Natural killer cell (primary cell): ENCODE measurements around the gene CSNK2A1. TPM values are rescaled to one million over a fixed set of nuclear protein-coding genes. Genes with fewer than 3 reads are reported as not detected.
A peak's percentile ranks its signal among the peaks of the same experiment; 100 is the strongest.

Source experiments
- ATAC-seq, 3 donors: fragments of 150-1000 bp in 2 of 3; fragments of 200-7000 bp in 1 of 3; cut with Tn5 transposase; 1 replicate in 1 of 3; 2 replicates in 2 of 3; pipeline ENCODE4 v1.10.0; 2021; ENCODE audit warnings: mild to moderate bottlenecking in 2 of 3, moderate library complexity in 2 of 3
- DNase-seq, 2 donors: peaks; one replicate each; pipeline versions ENCODE4 v3.0.0 to v3.0.0-alpha.2; 2013 to 2021; ENCODE audit warnings: mixed read lengths in 1 of 2
- H3K27ac ChIP-seq: one replicate; pipeline ENCODE4 v1.5.1; 2013; ENCODE audit warnings: mild to moderate bottlenecking, low read length
- H3K27me3 ChIP-seq: one replicate; pipeline ENCODE4 v1.6.1; 2013; ENCODE audit warnings: low read length; ENCODE audit not compliant: control insufficient read depth, insufficient read depth
- H3K36me3 ChIP-seq: one replicate; pipeline ENCODE4 v1.6.1; 2013; ENCODE audit warnings: low read length; ENCODE audit not compliant: control insufficient read depth, insufficient read depth
- H3K4me1 ChIP-seq: one replicate; pipeline ENCODE4 v1.6.1; 2013; ENCODE audit warnings: low read length; ENCODE audit not compliant: control insufficient read depth, insufficient read depth
- H3K4me3 ChIP-seq: one replicate; pipeline ENCODE4 v1.5.1; 2013; ENCODE audit warnings: low read length
- H3K9me3 ChIP-seq: one replicate; pipeline ENCODE4 v1.6.1; 2013; ENCODE audit warnings: low read length; ENCODE audit not compliant: control insufficient read depth, insufficient read depth
- H3K27ac Mint-ChIP-seq, 2 donors: one replicate each; pipeline ENCODE4 v1.8.0; 2022; ENCODE audit warnings: mild to moderate bottlenecking in 2 of 2, mixed read lengths in 2 of 2, moderate library complexity in 1 of 2
- H3K27me3 Mint-ChIP-seq, 2 donors: one replicate each; pipeline ENCODE4 v1.8.0; 2022; ENCODE audit warnings: low read depth in 2 of 2, mixed read lengths in 2 of 2
- H3K36me3 Mint-ChIP-seq: one replicate; pipeline ENCODE4 v1.8.0; 2022; ENCODE audit warnings: mixed read lengths
- H3K4me1 Mint-ChIP-seq, 2 donors: one replicate each; pipeline ENCODE4 v1.8.0; 2022; ENCODE audit warnings: mixed read lengths in 2 of 2
- H3K4me3 Mint-ChIP-seq: one replicate; pipeline ENCODE4 v1.8.0; 2022; ENCODE audit warnings: mild to moderate bottlenecking, moderate library complexity, mixed read lengths
- H3K9me3 Mint-ChIP-seq, 2 donors: one replicate each; pipeline ENCODE4 v1.8.0; 2022; ENCODE audit warnings: mixed read lengths in 2 of 2
- WGBS: methylation state at CpG from one replicate; pipeline ENCODE4 v1.1.7; 2013; ENCODE audit warnings: missing lambda C conversion rate; ENCODE audit not compliant: insufficient coverage; 5-methylcytosine and 5-hydroxymethylcytosine counted together
- intact Hi-C: fragments of 100-400 bp; cut with micrococcal nuclease; formaldehyde crosslinking; loops from one replicate; pipeline ENCODE4 v1.14.2; 2022
- total RNA-seq, 4 donors: library from RNA; stranded (reverse); fragments of 120-200 nt in 1 of 4; gene quantifications; one replicate each; pipeline versions ENCODE4 v1.2.3 to v1.2.4, GENCODE V29; 2013 to 2022
- TF ChIP-seq, protein P1 (sequence below): fragments of 200-600 bp; IDR thresholded peaks from one replicate; pipeline ENCODE4 v1.8.0; 2022; ENCODE audit warnings: antibody characterized with exemption

The CSNK2A1 gene
- total RNA-seq, 3 donors from 2014 or later (not counting 1 experiment from before 2014, with no cell fraction given), result 88.8 to 92.6 (median 88.9) TPM

- Mint-ChIP-seq H3K4me3 (no peak overlapping the region), H3K27ac (peak overlapping the region in 1 of 2 donors; percentile 86), H3K36me3 (no peaks in the 10 kb centered on the region), H3K4me1 (peaks cover 50 to 68% of the 10 kb centered on the region in 2 donors), H3K9me3 (no peaks in the 10 kb centered on the region), H3K27me3 (no peaks in the 10 kb centered on the region)
- peaks cover 78% of the 10 kb centered on the region for H3K4me1 ChIP-seq
- H3K27me3 ChIP-seq, result no peaks in the 10 kb centered on the region
- TF ChIP-seq, protein P1, sequence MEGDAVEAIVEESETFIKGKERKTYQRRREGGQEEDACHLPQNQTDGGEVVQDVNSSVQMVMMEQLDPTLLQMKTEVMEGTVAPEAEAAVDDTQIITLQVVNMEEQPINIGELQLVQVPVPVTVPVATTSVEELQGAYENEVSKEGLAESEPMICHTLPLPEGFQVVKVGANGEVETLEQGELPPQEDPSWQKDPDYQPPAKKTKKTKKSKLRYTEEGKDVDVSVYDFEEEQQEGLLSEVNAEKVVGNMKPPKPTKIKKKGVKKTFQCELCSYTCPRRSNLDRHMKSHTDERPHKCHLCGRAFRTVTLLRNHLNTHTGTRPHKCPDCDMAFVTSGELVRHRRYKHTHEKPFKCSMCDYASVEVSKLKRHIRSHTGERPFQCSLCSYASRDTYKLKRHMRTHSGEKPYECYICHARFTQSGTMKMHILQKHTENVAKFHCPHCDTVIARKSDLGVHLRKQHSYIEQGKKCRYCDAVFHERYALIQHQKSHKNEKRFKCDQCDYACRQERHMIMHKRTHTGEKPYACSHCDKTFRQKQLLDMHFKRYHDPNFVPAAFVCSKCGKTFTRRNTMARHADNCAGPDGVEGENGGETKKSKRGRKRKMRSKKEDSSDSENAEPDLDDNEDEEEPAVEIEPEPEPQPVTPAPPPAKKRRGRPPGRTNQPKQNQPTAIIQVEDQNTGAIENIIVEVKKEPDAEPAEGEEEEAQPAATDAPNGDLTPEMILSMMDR, result no peak
- no peak for DNase-seq
- ATAC-seq, result no peak
- H3K27ac ChIP-seq, result no peak overlapping the region
- H3K36me3 ChIP-seq, result peaks cover 43% of the 10 kb centered on the region
- H3K9me3 ChIP-seq, result no peaks in the 10 kb centered on the region
- 100% methylated on average over 5 of the region's 5 CpGs for WGBS
- intact Hi-C loops, result no loop called here
- no peak overlapping the region for H3K4me3 ChIP-seq
Measured at GRCh38 chr20:436476-436875, 107.1 kb downstream of the CSNK2A1 start.

- TF ChIP-seq, protein P1, result no peak
- peaks cover 78% of the 10 kb centered on the region for H3K4me1 ChIP-seq
- DNase-seq, result no peak
- H3K27me3 Mint-ChIP-seq, result no peaks in the 10 kb centered on the region
- 96% methylated on average over 7 of the region's 7 CpGs for WGBS
- ATAC-seq, result no peak
- no peaks in the 10 kb centered on the region for H3K9me3 ChIP-seq
- H3K27me3 ChIP-seq, result no peaks in the 10 kb centered on the region
- peaks cover 44% of the 10 kb centered on the region for H3K36me3 ChIP-seq
- H3K4me1 Mint-ChIP-seq, result peaks cover 50 to 71% of the 10 kb centered on the region in 2 donors
- peak overlapping the region; percentile 94 to 97 for H3K27ac Mint-ChIP-seq
- H3K4me3 ChIP-seq, result no peak overlapping the region
- H3K9me3 Mint-ChIP-seq, result no peaks in the 10 kb centered on the region
- intact Hi-C loops, result no loop called here
- no peak overlapping the region for H3K27ac ChIP-seq
- peak overlapping the region; percentile 63 for H3K4me3 Mint-ChIP-seq
- no peaks in the 10 kb centered on the region for H3K36me3 Mint-ChIP-seq
Measured at GRCh38 chr20:435558-435957, 108.0 kb downstream of the CSNK2A1 start.

- intact Hi-C loops, result no loop called here
- peaks cover 46 to 70% of the 10 kb centered on the region in 2 donors for H3K4me1 Mint-ChIP-seq
- DNase-seq (no peak), ATAC-seq (no peak)
- H3K36me3 Mint-ChIP-seq, result no peaks in the 10 kb centered on the region
- TF ChIP-seq, protein P1, result no peak
- H3K9me3 Mint-ChIP-seq, result no peaks in the 10 kb centered on the region
- H3K4me3 Mint-ChIP-seq, result peak overlapping the region; percentile 63
- peaks cover 78% of the 10 kb centered on the region for H3K4me1 ChIP-seq
- no peaks in the 10 kb centered on the region for H3K27me3 Mint-ChIP-seq
- peak overlapping the region; percentile 94 to 97 for H3K27ac Mint-ChIP-seq
- H3K4me3 ChIP-seq, result no peak overlapping the region
- H3K36me3 ChIP-seq, result peaks cover 44% of the 10 kb centered on the region
- no peaks in the 10 kb centered on the region for H3K9me3 ChIP-seq
- no peak overlapping the region for H3K27ac ChIP-seq
- H3K27me3 ChIP-seq, result no peaks in the 10 kb centered on the region
- 93% methylated on average over 16 of the region's 16 CpGs for WGBS
Measured at GRCh38 chr20:434661-435419, 108.8 kb downstream of the CSNK2A1 start.
